K562 (cell line): ENCODE results near the gene ANO6. TPM values are rescaled to one million over a fixed set of nuclear protein-coding genes. Genes with fewer than 3 reads are reported as not detected.

Source experiments
- ATAC-seq: fragments of 200-7000 bp; cut with Tn5 transposase; 3 replicates; pipeline ENCODE4 v1.9.1; 2020; ENCODE audit warnings: moderate library complexity
- BruUV-seq: library from RNA; stranded (reverse); fragments of 400-500 nt; replicated peaks from 2 replicates; lab custom pipeline; 2021; lab: Mats Ljungman, UMichigan
- CTCF ChIA-PET: fragments of 300-600 bp; formaldehyde crosslinking; extraction: SDS; loops from one replicate; lab custom pipeline; 2021; ENCODE audit warnings: low intra/inter-chr PET ratio; lab: Yijun Ruan, JAX
- POLR2A ChIA-PET: fragments of 300-600, 350-650 bp; sonication (Branson Sonifier 250); formaldehyde crosslinking; extraction: SDS; loops from one replicate; lab custom pipeline; 2021; ENCODE audit warnings: antibody characterized with exemption, inconsistent platforms; lab: Yijun Ruan, JAX
- DNase-seq, 4 experiments: peaks; one replicate each; pipeline versions ENCODE4 v3.0.0 to v3.0.0-alpha.2; 2011 to 2018; ENCODE audit warnings: low spot score in 3 of 4, mixed read lengths in 3 of 4; ENCODE audit errors: extremely low read depth in 1 of 4
- FAIRE-seq: peaks from 2 replicates; lab custom pipeline; 2011; peaks lifted over from hg19 to GRCh38; lab: Jason Lieb, UNC
- H2AFZ ChIP-seq: 2 replicates; pipeline ENCODE4 v1.6.0; 2011; ENCODE audit warnings: low read depth, low read length, control low read depth, inconsistent platforms
- H3K27ac ChIP-seq: fragments of 200-600 bp; 3 replicates; pipeline ENCODE4 v1.8.0; 2011; ENCODE audit warnings: low read depth, mild to moderate bottlenecking, control low read depth, inconsistent platforms, low read length, moderate library complexity, mixed read lengths; ENCODE audit errors: extremely low read depth
- H3K27me3 ChIP-seq, 2 experiments: fragments of 300-600 bp in 1 of 2; 2 replicates in 1 of 2; 3 replicates in 1 of 2; pipeline versions ENCODE4 v1.6.0 to v1.8.0; 2011; ENCODE audit warnings: inconsistent platforms in 2 of 2, low read length in 2 of 2, mild to moderate bottlenecking in 1 of 2, mixed read lengths in 1 of 2, moderate library complexity in 1 of 2; ENCODE audit not compliant: control insufficient read depth in 2 of 2, insufficient read depth in 2 of 2
- H3K36me3 ChIP-seq: fragments of 300-600 bp; 3 replicates; pipeline ENCODE4 v1.8.0; 2011; ENCODE audit warnings: mild to moderate bottlenecking, low read length, inconsistent platforms; ENCODE audit not compliant: control insufficient read depth, insufficient read depth
- H3K4me1 ChIP-seq, 2 experiments: fragments of 200-600 bp in 1 of 2; replicated peaks in 1 of 2; 2 replicates in 1 of 2; 3 replicates in 1 of 2; pipeline versions ENCODE4 v1.5.1 to v1.8.0; 2011; ENCODE audit warnings: inconsistent platforms in 2 of 2, low read length in 2 of 2, mild to moderate bottlenecking in 1 of 2, mixed read lengths in 1 of 2, moderate library complexity in 1 of 2; ENCODE audit not compliant: control insufficient read depth in 2 of 2, insufficient read depth in 2 of 2
- H3K4me2 ChIP-seq: 2 replicates; pipeline ENCODE4 v1.6.1; 2011; ENCODE audit warnings: low read length, control low read depth, inconsistent platforms, mixed read lengths; ENCODE audit not compliant: insufficient read depth
- H3K4me3 ChIP-seq: fragments of 200-600 bp; sonication (generic), shearing (Covaris generic); 2 replicates; pipeline ENCODE4 v1.5.1; 2016; ENCODE audit warnings: control low read depth, inconsistent platforms
- H3K79me2 ChIP-seq: fragments of 200-600 bp; 3 replicates; pipeline ENCODE4 v1.8.0; 2011; ENCODE audit warnings: low read length, inconsistent platforms; ENCODE audit not compliant: control insufficient read depth, insufficient read depth
- H3K9ac ChIP-seq, 2 experiments: 2 replicates each; pipeline versions ENCODE4 v1.6.0 to v1.6.1; 2011; ENCODE audit warnings: low read depth in 2 of 2, low read length in 2 of 2, control low read depth in 1 of 2, inconsistent platforms in 1 of 2, mild to moderate bottlenecking in 1 of 2, mixed read lengths in 1 of 2; ENCODE audit not compliant: insufficient read depth in 1 of 2
- H3K9me1 ChIP-seq: one replicate; pipeline ENCODE4 v1.6.0; 2011; ENCODE audit warnings: inconsistent platforms, mild to moderate bottlenecking, low read length, moderate library complexity; ENCODE audit not compliant: control insufficient read depth, insufficient read depth
- H3K9me3 ChIP-seq: replicated peaks from 2 replicates; pipeline ENCODE4 v1.5.1; 2011; ENCODE audit warnings: low read depth, low read length, inconsistent platforms; ENCODE audit not compliant: control insufficient read depth, insufficient read depth
- H4K20me1 ChIP-seq: replicated peaks from 2 replicates; pipeline ENCODE4 v1.6.1; 2011; ENCODE audit warnings: low read length, inconsistent platforms, mixed read lengths; ENCODE audit not compliant: control insufficient read depth, insufficient read depth
- ATF1 ChIP-seq, 2 experiments: fragments of 450-650 bp in 1 of 2; IDR thresholded peaks; 2 replicates each; pipeline ENCODE4 v1.6.1; 2016; ENCODE audit warnings: missing compliant biosample characterization in 1 of 2, missing genetic modification characterization in 1 of 2
- GABPA ChIP-seq: fragments of 200-800 bp; sonication (Bioruptor generic); conservative IDR thresholded peaks from 2 replicates; pipeline ENCODE4 v1.6.1; 2016; ENCODE audit warnings: low read depth, missing genetic modification characterization, missing compliant biosample characterization
- MTF1 ChIP-seq: fragments of 250-450 bp; sonication (Bioruptor Pico); IDR thresholded peaks from 2 replicates; pipeline ENCODE4 v1.9.0; 2021; ENCODE audit warnings: moderate library complexity, mild to moderate bottlenecking, inconsistent platforms, borderline replicate concordance
- MYBL2 ChIP-seq, 2 experiments: fragments of 450-650 bp in 1 of 2; sonication (generic) in 1 of 2; formaldehyde crosslinking in 1 of 2; IDR thresholded peaks; 2 replicates each; pipeline versions ENCODE4 v1.6.1 to v1.8.1; 2017 to 2022; ENCODE audit warnings: borderline replicate concordance in 1 of 2, inconsistent platforms in 1 of 2, low read depth in 1 of 2, mild to moderate bottlenecking in 1 of 2, missing genetic modification reagents in 1 of 2, moderate library complexity in 1 of 2
- RBFOX2 ChIP-seq: fragments of 200-400 bp; formaldehyde crosslinking; IDR thresholded peaks from 2 replicates; pipeline ENCODE4 v1.6.1; 2017; ENCODE audit warnings: low read depth, mild to moderate bottlenecking, low read length, moderate library complexity
- SPI1 ChIP-seq: IDR thresholded peaks from 2 replicates; pipeline ENCODE4 v1.6.1; 2011; ENCODE audit warnings: low read depth, low read length, control low read depth, borderline replicate concordance
- WGBS: fragments of 100-300 bp; shearing (Covaris generic); methylation state at CpG from one replicate; pipeline ENCODE4 v1.1.6; 2016; ENCODE audit warnings: low coverage, mixed read lengths; ENCODE audit not compliant: insufficient coverage; ENCODE audit errors: missing lambda C conversion rate; 5-methylcytosine and 5-hydroxymethylcytosine counted together
- in situ Hi-C: fragments of 300-500 bp; cut with MboI; formaldehyde crosslinking; loops from 4 replicates; pipeline ENCODE4 v1.15.0; 2018; ENCODE audit warnings: inconsistent platforms, mixed read lengths
- intact Hi-C: fragments of 100-400 bp; cut with micrococcal nuclease; formaldehyde crosslinking; loops from 2 replicates; pipeline ENCODE4 v1.14.2; 2022
- polyA plus RNA-seq, 8 experiments: library from polyadenylated mRNA; depleted of rRNA in 4 of 8; stranded (reverse) in 5 of 8; unstranded in 3 of 8; fragments of >200 nt; fragmentation: Nextera tagmentation in 2 of 8; fragmentation: Illumina TruSeq in 1 of 8; extraction: Ambion mirVana in 2 of 8; extraction: Trizol in 1 of 8; gene quantifications; 2 replicates each; pipeline versions ENCODE4 v1.2.1 to v1.2.3, GENCODE V29; 2011 to 2014; ENCODE audit warnings: inconsistent platforms in 1 of 8, missing spikeins in 1 of 8
- total RNA-seq, 7 experiments: library from RNA; depleted of rRNA in 6 of 7; stranded (reverse); fragments of >200 nt in 6 of 7; fragmentation: Illumina TruSeq in 2 of 7; extraction: Trizol in 2 of 7; gene quantifications; 2 replicates each; pipeline versions ENCODE4 v1.2.1 to v1.2.3, GENCODE V29; 2011 to 2021; ENCODE audit warnings: low replicate concordance in 1 of 7
- TF ChIP-seq, protein P1 (sequence below): fragments of 450-650 bp; IDR thresholded peaks from 2 replicates; pipeline ENCODE4 v1.6.1; 2016; ENCODE audit warnings: missing biosample characterization, missing genetic modification characterization
- TF ChIP-seq, protein P2 (sequence below): fragments of 450-650 bp; formaldehyde crosslinking; IDR thresholded peaks from 2 replicates; pipeline ENCODE4 v1.4.0; 2022; ENCODE audit warnings: mild to moderate bottlenecking, moderate library complexity

ANO6 gene
- total and polyA plus RNA-seq, 9 of the 15 experiments (the other 6 are each of a cell fraction or from before 2014, with no cell fraction given): 3.5 to 24.7 (median 20.3) TPM

DNA sequence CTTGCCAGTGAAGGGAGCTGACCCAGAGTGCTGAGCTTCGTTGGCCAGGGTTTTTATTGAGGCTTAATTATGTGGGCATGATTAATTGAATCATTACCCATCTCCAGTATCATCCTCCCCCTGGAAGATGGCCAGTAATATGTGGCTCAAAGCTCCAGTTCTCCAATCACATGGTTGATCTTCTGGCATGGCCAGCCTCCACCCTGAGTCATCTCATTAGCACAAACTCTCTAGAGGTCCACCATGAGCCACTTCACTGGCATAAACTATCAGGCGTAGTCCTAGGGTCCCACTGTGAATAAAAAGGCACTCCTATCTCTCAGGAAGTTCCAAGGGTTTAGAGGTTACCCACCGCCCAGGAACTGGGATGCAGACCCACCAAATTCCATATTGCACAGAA lies 135.0 kb downstream of the ANO6 start:
- Histone ChIP-seq H3K4me1 (peaks cover 0 to 5% of the 10 kb centered on the region in 2 experiments; a peak in 2 of 5 replicates), H3K4me3 (no peak overlapping the region), H3K9me3 (no peaks in the 10 kb centered on the region), H2AFZ (no peak overlapping the region), H3K27ac (no peak overlapping the region), H3K36me3 (peaks cover 25% of the 10 kb centered on the region), H3K4me2 (no peak overlapping the region), H3K79me2 (no peaks in the 10 kb centered on the region), H4K20me1 (no peaks in the 10 kb centered on the region), H3K9me1 (no peaks in the 10 kb centered on the region), H3K9ac (no peak overlapping the region), H3K27me3 (no peaks in the 10 kb centered on the region)
- ChIA-PET POLR2A (interaction anchor here (0.8 to 1.6 kb wide), 2 partner anchors 14 to 35 kb away, joined by 4 read pairs; no protein-coding TSS in a partner anchor), CTCF (no interaction called here)
- BruUV-seq: no TSS peak
- DNase-seq (no peak), FAIRE-seq (no peak), ATAC-seq (no peak)
- no peak for TF ChIP-seq RBFOX2
- TF ChIP-seq GABPA (tag): no peak
- TF ChIP-seq, protein P1, sequence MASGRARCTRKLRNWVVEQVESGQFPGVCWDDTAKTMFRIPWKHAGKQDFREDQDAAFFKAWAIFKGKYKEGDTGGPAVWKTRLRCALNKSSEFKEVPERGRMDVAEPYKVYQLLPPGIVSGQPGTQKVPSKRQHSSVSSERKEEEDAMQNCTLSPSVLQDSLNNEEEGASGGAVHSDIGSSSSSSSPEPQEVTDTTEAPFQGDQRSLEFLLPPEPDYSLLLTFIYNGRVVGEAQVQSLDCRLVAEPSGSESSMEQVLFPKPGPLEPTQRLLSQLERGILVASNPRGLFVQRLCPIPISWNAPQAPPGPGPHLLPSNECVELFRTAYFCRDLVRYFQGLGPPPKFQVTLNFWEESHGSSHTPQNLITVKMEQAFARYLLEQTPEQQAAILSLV (tag): no peak
- TF ChIP-seq MTF1 (CRISPR knock-in tag): no peak
- no peak for TF ChIP-seq SPI1
- no peak for TF ChIP-seq ATF1 (CRISPR knock-in tag; IDR thresholded peaks at IDR 0.05)
- no peak for TF ChIP-seq ATF1 (tag; IDR thresholded peaks at IDR 0.05)
- TF ChIP-seq MYBL2 (IDR thresholded peaks at IDR 0.05; ENCODE audit: low read depth): no peak
- TF ChIP-seq MYBL2 (CRISPR knock-in tag; IDR thresholded peaks at IDR 0.05; ENCODE audit: borderline replicate concordance): no peak
- TF ChIP-seq, protein P2, sequence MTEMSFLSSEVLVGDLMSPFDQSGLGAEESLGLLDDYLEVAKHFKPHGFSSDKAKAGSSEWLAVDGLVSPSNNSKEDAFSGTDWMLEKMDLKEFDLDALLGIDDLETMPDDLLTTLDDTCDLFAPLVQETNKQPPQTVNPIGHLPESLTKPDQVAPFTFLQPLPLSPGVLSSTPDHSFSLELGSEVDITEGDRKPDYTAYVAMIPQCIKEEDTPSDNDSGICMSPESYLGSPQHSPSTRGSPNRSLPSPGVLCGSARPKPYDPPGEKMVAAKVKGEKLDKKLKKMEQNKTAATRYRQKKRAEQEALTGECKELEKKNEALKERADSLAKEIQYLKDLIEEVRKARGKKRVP (CRISPR knock-in tag): no peak
- WGBS: 90% methylated on average over 3 of the region's 3 CpGs
- intact Hi-C loops: no loop called here
- in situ Hi-C loops: no loop called here
